Measurements from ENCODE around the gene ZNF433. TPM values are rescaled to one million over a fixed set of nuclear protein-coding genes. Genes with fewer than 3 reads are reported as not detected.

Gene ZNF433
- total and polyA plus RNA-seq, 8 donors = 3.7 to 9.9 (median 5.0) TPM

- no peaks in the 10 kb centered on the region for H3K9me3 ChIP-seq
- H3K4me1 ChIP-seq = peaks cover 0 to 2% (median 0%) of the 10 kb centered on the region in 3 donors
- peak overlapping the region in 2 of 4 donors; percentile 52 to 82 for H3K4me3 ChIP-seq
- H3K27ac ChIP-seq = peak overlapping the region in 2 of 4 donors; percentile 40 to 80
- intact Hi-C loops (cut with DNase I) = loop anchor here in 1 of 3 donors (10.0 kb wide), 1 partner anchor 64 kb away; the partner anchor contains the start of gene ZNF700
- H3K27me3 ChIP-seq = no peaks in the 10 kb centered on the region
- WGBS, 2 donors = 44 to 53% methylated on average over 9 of the region's 9 CpGs
- peak; percentile 69 for FAIRE-seq
- DNase-seq = no peak
- TF ChIP-seq CTCF (IDR thresholded peaks at IDR 0.05) = peak in 1 of 4 donors; percentile 18
- no peak for ATAC-seq
- H3K36me3 ChIP-seq = no peaks in the 10 kb centered on the region
Observed at GRCh38 chr19:11989112-11989456, 46.4 kb downstream of the ZNF433 start.

GRCh38 chr19:11987405-11988281 is 47.8 kb downstream of the ZNF433 start:
- peak; percentile 96 to 100 (median 98) for ATAC-seq
- DNase-seq = peak; percentile 92 to 97 (median 94)
- TF ChIP-seq CTCF (IDR thresholded peaks at IDR 0.05) = no peak
- WGBS, 2 donors = 0% methylated on average over 52 to 54 of the region's 54 CpGs
- intact Hi-C loops (cut with DNase I) = loop anchor here in 1 of 3 donors (10.0 kb wide), 1 partner anchor 63 kb away; the partner anchor contains the start of gene ZNF700
- Histone ChIP-seq H3K27ac (peak overlapping the region; percentile 64 to 80 (median 72)), H3K4me3 (peak overlapping the region; percentile 42 to 82 (median 52)), H3K36me3 (no peaks in the 10 kb centered on the region), H3K9me3 (no peaks in the 10 kb centered on the region), H3K27me3 (no peaks in the 10 kb centered on the region), H3K4me1 (peaks cover 0 to 2% (median 0%) of the 10 kb centered on the region in 3 donors)
- no peak for FAIRE-seq

GRCh38 chr19:11986754-11987153 is 48.7 kb downstream of the ZNF433 start:
- intact Hi-C loops (cut with DNase I) = loop anchor here in 1 of 3 donors (10.0 kb wide), 1 partner anchor 62 kb away; the partner anchor contains the start of gene ZNF700
- FAIRE-seq (no peak), ATAC-seq (no peak), DNase-seq (peak in 1 of 6 donors; percentile 20)
- Histone ChIP-seq H3K36me3 (no peaks in the 10 kb centered on the region), H3K4me3 (peak overlapping the region in 1 of 4 donors; percentile 82), H3K9me3 (no peaks in the 10 kb centered on the region), H3K27me3 (no peaks in the 10 kb centered on the region), H3K27ac (no peak overlapping the region), H3K4me1 (peaks cover 0 to 2% (median 0%) of the 10 kb centered on the region in 3 donors)
- WGBS, 2 donors = 95 to 96% methylated on average over 17 of the region's 17 CpGs
- no peak for TF ChIP-seq CTCF (IDR thresholded peaks at IDR 0.05)

- WGBS, 2 donors = 34 to 38% methylated on average over 5 of the region's 5 CpGs
- Histone ChIP-seq H3K9me3 (peaks cover 0 to 3% (median 0%) of the 10 kb centered on the region in 4 donors), H3K36me3 (no peaks in the 10 kb centered on the region), H3K27ac (no peak overlapping the region), H3K4me3 (no peak overlapping the region), H3K4me1 (peaks cover 0 to 2% (median 0%) of the 10 kb centered on the region in 3 donors), H3K27me3 (no peaks in the 10 kb centered on the region)
- DNase-seq = no peak
- TF ChIP-seq CTCF (IDR thresholded peaks at IDR 0.05) = no peak
- intact Hi-C loops (cut with DNase I) = loop anchor here in 1 of 3 donors (10.0 kb wide), 1 partner anchor 60 kb away; the partner anchor contains the start of gene ZNF700
- FAIRE-seq = no peak
- no peak for ATAC-seq
Observed at GRCh38 chr19:11984986-11985385, 50.5 kb downstream of the ZNF433 start.
